Nephron progenitor cell (in vitro differentiated cells): Measurements from ENCODE around the gene TRIML1.

Source experiments
- DNase-seq: peaks from one replicate; pipeline ENCODE4 v3.0.0; 2021
- H3K27ac Mint-ChIP-seq: 2 replicates; pipeline ENCODE4 v1.8.0; 2021; ENCODE audit warnings: mild to moderate bottlenecking, moderate library complexity, mixed read lengths
- H3K27me3 Mint-ChIP-seq: 2 replicates; pipeline ENCODE4 v1.8.0; 2021; ENCODE audit warnings: mild to moderate bottlenecking, low read depth, mixed read lengths; ENCODE audit not compliant: poor library complexity
- H3K36me3 Mint-ChIP-seq: 2 replicates; pipeline ENCODE4 v1.8.0; 2021; ENCODE audit warnings: low read depth, mixed read lengths
- H3K4me1 Mint-ChIP-seq: 2 replicates; pipeline ENCODE4 v1.8.0; 2021; ENCODE audit warnings: mixed read lengths
- H3K4me3 Mint-ChIP-seq: 2 replicates; pipeline ENCODE4 v1.8.0; 2021; ENCODE audit warnings: mild to moderate bottlenecking, moderate library complexity, mixed read lengths
- H3K9me3 Mint-ChIP-seq: 2 replicates; pipeline ENCODE4 v1.8.0; 2021; ENCODE audit warnings: mild to moderate bottlenecking, moderate library complexity, mixed read lengths
- TF ChIP-seq, protein P1 (sequence below): fragments of 200-600 bp; sonication (generic); IDR thresholded peaks from 2 replicates; pipeline ENCODE4 v1.5.0; 2021; ENCODE audit warnings: antibody characterized with exemption

The TRIML1 gene

DNA sequence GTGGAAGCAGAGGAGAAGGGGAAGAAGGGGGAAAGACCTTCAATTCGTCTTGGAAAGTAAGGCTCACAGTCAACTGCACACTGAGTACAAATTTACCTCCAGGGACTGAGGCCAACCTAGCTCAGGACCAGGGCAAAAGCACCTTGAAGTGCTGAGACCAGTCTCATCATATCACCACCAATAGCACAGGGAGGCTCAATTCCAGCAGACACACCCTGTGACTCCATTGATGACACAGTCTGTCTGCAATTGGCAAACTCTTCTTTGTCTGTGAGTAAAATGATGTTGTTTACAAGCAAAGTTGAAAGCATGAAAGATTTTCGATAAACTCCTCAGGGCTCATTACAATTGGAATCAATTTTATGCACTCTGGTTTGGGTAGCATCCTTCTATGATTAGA is 32.3 kb downstream of the TRIML1 start:
- no peaks in the 10 kb centered on the region for H3K4me1 Mint-ChIP-seq
- H3K27ac Mint-ChIP-seq = no peak overlapping the region
- DNase-seq = no peak
- no peak overlapping the region for H3K4me3 Mint-ChIP-seq
- H3K27me3 Mint-ChIP-seq = peaks cover 3% of the 10 kb centered on the region
- no peaks in the 10 kb centered on the region for H3K36me3 Mint-ChIP-seq
- peaks cover 11% of the 10 kb centered on the region for H3K9me3 Mint-ChIP-seq
- TF ChIP-seq, protein P1, sequence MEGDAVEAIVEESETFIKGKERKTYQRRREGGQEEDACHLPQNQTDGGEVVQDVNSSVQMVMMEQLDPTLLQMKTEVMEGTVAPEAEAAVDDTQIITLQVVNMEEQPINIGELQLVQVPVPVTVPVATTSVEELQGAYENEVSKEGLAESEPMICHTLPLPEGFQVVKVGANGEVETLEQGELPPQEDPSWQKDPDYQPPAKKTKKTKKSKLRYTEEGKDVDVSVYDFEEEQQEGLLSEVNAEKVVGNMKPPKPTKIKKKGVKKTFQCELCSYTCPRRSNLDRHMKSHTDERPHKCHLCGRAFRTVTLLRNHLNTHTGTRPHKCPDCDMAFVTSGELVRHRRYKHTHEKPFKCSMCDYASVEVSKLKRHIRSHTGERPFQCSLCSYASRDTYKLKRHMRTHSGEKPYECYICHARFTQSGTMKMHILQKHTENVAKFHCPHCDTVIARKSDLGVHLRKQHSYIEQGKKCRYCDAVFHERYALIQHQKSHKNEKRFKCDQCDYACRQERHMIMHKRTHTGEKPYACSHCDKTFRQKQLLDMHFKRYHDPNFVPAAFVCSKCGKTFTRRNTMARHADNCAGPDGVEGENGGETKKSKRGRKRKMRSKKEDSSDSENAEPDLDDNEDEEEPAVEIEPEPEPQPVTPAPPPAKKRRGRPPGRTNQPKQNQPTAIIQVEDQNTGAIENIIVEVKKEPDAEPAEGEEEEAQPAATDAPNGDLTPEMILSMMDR = no peak

DNA sequence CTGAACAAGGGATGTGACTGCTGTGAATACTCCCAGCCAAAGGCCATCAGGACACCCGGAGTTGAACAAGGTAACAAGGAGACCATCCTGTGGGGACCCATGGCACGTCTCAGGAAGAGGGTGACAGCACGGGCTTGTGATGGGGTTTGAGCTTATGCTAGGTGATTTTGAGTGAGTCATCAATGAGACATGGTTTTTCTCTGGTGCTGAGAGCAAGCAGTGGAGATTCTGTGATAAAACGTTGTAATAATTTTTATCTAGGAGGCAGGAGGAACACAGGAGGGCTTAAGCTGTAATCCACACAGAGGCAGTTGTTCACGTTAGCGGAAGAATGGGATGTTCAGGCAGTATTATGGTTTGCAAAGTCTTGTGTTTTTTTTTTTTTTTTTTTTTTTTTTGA is 36.0 kb downstream of the TRIML1 start:
- no peaks in the 10 kb centered on the region for H3K36me3 Mint-ChIP-seq
- DNase-seq = no peak
- H3K4me3 Mint-ChIP-seq = no peak overlapping the region
- peaks cover 26% of the 10 kb centered on the region for H3K9me3 Mint-ChIP-seq
- TF ChIP-seq, protein P1 = no peak
- no peak overlapping the region for H3K27ac Mint-ChIP-seq
- H3K27me3 Mint-ChIP-seq = peaks cover 3% of the 10 kb centered on the region
- H3K4me1 Mint-ChIP-seq = no peaks in the 10 kb centered on the region

DNA sequence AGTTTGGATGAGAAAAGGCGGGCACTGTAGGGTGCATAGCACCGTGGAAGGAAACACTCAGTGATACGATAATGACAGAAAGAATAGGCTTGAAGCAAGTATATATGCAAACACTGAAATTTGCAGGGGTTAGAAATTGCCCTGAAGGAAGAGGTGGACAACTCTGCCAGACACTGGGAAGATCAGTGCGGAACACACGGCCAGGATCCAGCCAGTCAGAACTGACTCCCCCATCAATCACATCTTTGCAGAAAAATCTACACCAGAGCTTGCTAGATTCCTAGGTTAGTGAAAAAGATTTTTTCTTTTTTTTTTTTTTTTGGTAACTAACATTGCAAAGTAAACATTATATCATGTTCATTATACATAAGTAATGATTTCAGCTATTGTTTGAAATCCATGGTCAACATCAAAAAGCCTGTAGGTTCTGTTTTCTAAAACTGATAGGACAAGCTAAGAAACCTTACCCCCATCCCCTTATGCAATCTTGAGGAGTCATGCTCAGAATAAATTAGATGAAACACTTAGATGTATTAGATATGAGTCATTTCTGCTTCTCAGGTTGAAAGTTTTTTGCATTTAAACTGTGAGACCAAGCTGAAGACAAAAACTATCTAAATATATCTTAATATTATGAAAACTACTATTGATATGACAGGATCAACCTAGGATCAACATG is 38.9 kb downstream of the TRIML1 start:
- no peaks in the 10 kb centered on the region for H3K36me3 Mint-ChIP-seq
- H3K27ac Mint-ChIP-seq = no peak overlapping the region
- no peaks in the 10 kb centered on the region for H3K27me3 Mint-ChIP-seq
- no peak for DNase-seq
- H3K9me3 Mint-ChIP-seq = peaks cover 41% of the 10 kb centered on the region
- no peak overlapping the region for H3K4me3 Mint-ChIP-seq
- TF ChIP-seq, protein P1 = no peak
- H3K4me1 Mint-ChIP-seq = no peaks in the 10 kb centered on the region

DNA sequence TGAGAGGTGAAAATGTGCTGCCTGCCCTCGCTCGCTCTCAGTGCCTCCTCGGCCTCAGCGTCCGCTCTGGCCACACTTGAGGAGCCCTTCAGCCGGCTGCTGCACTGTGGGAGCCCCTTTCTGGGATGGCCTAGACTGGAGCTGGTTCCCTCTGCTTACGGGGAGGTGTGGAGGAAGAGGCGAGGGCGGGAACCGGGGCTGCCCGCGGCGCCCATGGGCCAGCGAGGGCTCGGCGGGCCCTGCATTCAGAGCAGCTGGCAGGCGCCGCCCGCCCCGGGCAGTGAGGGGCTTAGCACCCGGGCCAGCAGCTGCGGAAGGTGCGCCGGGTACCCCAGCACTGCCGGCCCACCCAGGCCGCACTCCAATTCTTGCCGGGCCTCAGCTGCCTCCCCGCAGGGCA is 39.6 kb downstream of the TRIML1 start:
- no peak overlapping the region for H3K4me3 Mint-ChIP-seq
- TF ChIP-seq, protein P1 = no peak
- DNase-seq = no peak
- H3K36me3 Mint-ChIP-seq = no peaks in the 10 kb centered on the region
- H3K4me1 Mint-ChIP-seq = no peaks in the 10 kb centered on the region
- peaks cover 41% of the 10 kb centered on the region for H3K9me3 Mint-ChIP-seq
- no peaks in the 10 kb centered on the region for H3K27me3 Mint-ChIP-seq
- H3K27ac Mint-ChIP-seq = no peak overlapping the region

DNA sequence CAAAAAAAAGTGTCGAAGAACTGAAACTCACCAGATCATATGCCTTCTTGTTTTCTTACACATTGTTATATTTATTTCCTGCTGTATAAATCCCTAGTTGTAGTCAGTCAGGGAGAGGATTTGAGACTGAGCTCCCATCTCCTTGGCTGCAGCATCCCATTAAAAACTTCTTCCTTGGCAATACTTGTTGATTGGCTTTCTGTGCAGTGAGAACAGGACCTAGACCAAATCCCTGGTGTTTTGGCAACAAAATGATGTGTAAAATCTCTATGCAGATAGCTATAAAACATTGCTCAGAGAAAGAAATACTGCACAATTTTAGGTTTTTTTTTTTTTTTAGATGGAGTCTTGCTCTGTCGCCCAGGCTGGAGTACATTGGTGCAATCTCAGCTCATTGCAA is 47.9 kb downstream of the TRIML1 start:
- DNase-seq = no peak
- H3K4me3 Mint-ChIP-seq = no peak overlapping the region
- peaks cover 4% of the 10 kb centered on the region for H3K27me3 Mint-ChIP-seq
- H3K36me3 Mint-ChIP-seq = no peaks in the 10 kb centered on the region
- H3K27ac Mint-ChIP-seq = no peak overlapping the region
- TF ChIP-seq, protein P1 = no peak
- peaks cover 15% of the 10 kb centered on the region for H3K9me3 Mint-ChIP-seq
- no peaks in the 10 kb centered on the region for H3K4me1 Mint-ChIP-seq

DNA sequence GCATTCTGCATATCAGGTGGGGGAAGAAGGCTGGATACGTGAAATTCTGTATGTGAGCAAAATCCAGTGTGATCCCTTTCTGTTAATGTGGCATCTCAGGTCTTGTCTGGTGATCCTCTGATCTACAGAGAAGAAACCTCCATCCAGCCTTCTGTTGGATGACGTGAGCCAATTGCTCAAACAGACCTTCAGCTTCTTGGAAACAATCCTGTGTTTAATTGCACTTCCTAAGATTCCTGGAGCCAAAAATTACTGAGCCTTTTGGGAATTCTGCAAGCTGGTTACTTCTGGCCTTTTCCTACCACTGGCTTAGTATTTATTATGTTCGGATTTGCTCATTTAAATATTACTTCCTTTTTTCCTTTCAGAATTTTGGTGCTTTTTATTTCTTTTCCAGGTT is 51.2 kb downstream of the TRIML1 start:
- H3K27me3 Mint-ChIP-seq = peaks cover 4% of the 10 kb centered on the region
- H3K27ac Mint-ChIP-seq = no peak overlapping the region
- no peaks in the 10 kb centered on the region for H3K4me1 Mint-ChIP-seq
- DNase-seq = no peak
- no peaks in the 10 kb centered on the region for H3K36me3 Mint-ChIP-seq
- TF ChIP-seq, protein P1 = no peak
- no peak overlapping the region for H3K4me3 Mint-ChIP-seq
- H3K9me3 Mint-ChIP-seq = peaks cover 4% of the 10 kb centered on the region
